HUES6 (cell line): Measurements from ENCODE around the gene RASAL3.

Source experiments
- H3K27ac ChIP-seq: 2 replicates; pipeline ENCODE4 v1.7.0; 2013; ENCODE audit warnings: low read depth, mild to moderate bottlenecking, low read length, inconsistent platforms
- H3K27me3 ChIP-seq: 2 replicates; pipeline ENCODE4 v1.6.1; 2013; ENCODE audit warnings: low read length; ENCODE audit not compliant: control insufficient read depth, insufficient read depth
- H3K36me3 ChIP-seq: 2 replicates; pipeline ENCODE4 v1.6.1; 2013; ENCODE audit warnings: low read length; ENCODE audit not compliant: control insufficient read depth, insufficient read depth
- H3K4me1 ChIP-seq: 2 replicates; pipeline ENCODE4 v1.6.1; 2013; ENCODE audit warnings: low read length; ENCODE audit not compliant: control insufficient read depth, insufficient read depth
- H3K4me3 ChIP-seq: 2 replicates; pipeline ENCODE4 v1.5.1; 2013; ENCODE audit warnings: low read depth, low read length
- H3K9ac ChIP-seq: one replicate; pipeline ENCODE4 v1.6.1; 2013; ENCODE audit warnings: mild to moderate bottlenecking, low read length
- H3K9me3 ChIP-seq: 2 replicates; pipeline ENCODE4 v1.6.1; 2013; ENCODE audit warnings: low read depth, low read length; ENCODE audit not compliant: control insufficient read depth, insufficient read depth

Gene RASAL3

DNA sequence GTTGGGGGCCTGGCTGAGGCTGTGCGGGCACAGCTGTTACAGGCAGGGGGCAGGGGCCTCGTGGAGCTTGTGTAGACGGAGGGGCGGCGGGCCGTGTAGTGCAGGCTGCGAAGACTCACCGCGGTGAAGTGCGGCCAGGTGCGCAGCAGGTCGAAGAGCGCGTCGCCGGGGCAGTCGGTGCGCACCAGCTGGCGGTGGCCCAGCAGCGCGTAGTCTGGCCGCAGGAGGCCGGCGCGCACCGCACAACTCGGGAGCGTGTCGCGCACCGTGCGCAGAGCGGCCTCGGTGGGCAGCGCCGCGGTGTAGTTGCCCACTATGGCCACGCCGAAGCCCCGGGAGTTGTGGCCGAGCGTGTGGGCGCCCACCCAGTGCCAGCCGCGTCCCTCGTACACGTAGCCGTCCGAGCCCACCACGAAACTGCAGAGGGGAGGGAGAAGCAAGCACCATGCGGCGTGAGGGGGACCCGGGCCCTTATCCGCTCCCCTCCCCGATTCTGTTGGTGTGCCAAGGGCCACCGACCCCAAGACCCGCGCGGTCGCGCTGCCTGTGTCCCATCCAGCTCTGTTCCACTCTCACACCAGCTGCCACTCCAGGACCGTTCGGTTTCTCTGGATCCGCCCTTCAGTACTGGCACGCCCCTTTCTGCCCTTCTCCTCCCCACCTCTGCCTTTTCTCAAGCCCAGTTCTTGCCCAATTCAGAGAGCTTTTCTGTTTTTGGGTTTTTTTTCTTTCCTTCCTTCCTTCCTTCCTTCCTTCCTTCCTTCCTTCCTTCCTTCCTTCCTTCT is 5.4 kb upstream of the RASAL3 start:
- Histone ChIP-seq H3K27ac (no peak overlapping the region), H3K9ac (no peak overlapping the region), H3K36me3 (no peaks in the 10 kb centered on the region), H3K4me1 (no peaks in the 10 kb centered on the region), H3K27me3 (peaks cover 69% of the 10 kb centered on the region), H3K4me3 (peak overlapping the region; percentile 74), H3K9me3 (no peaks in the 10 kb centered on the region)

DNA sequence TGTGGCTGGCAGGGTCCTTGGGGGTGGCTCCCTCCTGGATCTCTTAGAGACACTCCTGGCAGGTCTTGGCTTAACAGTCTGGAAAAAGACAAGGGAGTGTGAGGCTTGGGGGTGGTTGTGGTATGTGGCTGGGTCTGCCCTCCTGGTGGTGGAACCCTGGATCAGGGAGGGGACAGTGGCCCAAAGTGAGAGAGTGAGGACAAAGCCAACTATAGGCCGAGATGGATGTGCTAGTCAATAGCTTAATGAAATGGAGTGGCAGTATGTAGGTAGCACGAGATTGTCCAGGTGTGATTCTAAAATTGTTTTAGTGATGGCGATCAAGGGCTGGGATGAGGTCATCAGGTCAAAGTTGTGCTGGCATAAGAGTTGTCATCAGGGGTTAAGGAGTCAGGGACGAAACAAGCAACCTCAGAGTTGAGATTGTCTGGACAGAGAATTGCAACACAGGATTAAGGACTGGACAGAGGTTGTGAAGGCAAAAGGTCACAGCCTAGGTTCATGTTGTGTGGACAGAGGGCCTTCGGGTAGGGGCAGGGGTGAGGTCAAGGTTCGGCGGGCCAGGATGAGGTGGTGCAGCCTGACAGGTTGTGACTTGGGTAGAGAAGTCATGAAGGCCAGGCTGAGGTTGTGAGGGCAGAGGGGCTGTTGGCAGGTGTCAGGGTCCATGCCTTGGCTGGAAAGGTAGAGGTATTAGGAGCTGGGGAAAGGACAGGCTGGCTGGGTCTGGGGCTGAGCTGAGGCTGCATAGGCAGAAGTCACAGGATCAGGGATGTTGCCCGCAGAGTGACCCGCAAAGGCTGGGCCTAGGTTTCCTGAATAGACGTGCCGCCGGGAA is 4.5 kb upstream of the RASAL3 start:
- peak overlapping the region; percentile 74 for H3K4me3 ChIP-seq
- no peaks in the 10 kb centered on the region for H3K9me3 ChIP-seq
- no peaks in the 10 kb centered on the region for H3K4me1 ChIP-seq
- no peak overlapping the region for H3K27ac ChIP-seq
- H3K36me3 ChIP-seq = no peaks in the 10 kb centered on the region
- peaks cover 75% of the 10 kb centered on the region for H3K27me3 ChIP-seq
- no peak overlapping the region for H3K9ac ChIP-seq

- no peaks in the 10 kb centered on the region for H3K4me1 ChIP-seq
- no peak overlapping the region for H3K4me3 ChIP-seq
- H3K9ac ChIP-seq = no peak overlapping the region
- no peak overlapping the region for H3K27ac ChIP-seq
- no peaks in the 10 kb centered on the region for H3K9me3 ChIP-seq
- no peaks in the 10 kb centered on the region for H3K36me3 ChIP-seq
- H3K27me3 ChIP-seq = peaks cover 79% of the 10 kb centered on the region
Observed at GRCh38 chr19:15467734-15468214, 3.4 kb upstream of the RASAL3 start.

- Histone ChIP-seq H3K27me3 (peaks cover 73% of the 10 kb centered on the region), H3K9ac (no peak overlapping the region), H3K4me3 (no peak overlapping the region), H3K9me3 (no peaks in the 10 kb centered on the region), H3K36me3 (no peaks in the 10 kb centered on the region), H3K4me1 (no peaks in the 10 kb centered on the region), H3K27ac (no peak overlapping the region)
Observed at GRCh38 chr19:15466851-15467733, 2.7 kb upstream of the RASAL3 start.

DNA sequence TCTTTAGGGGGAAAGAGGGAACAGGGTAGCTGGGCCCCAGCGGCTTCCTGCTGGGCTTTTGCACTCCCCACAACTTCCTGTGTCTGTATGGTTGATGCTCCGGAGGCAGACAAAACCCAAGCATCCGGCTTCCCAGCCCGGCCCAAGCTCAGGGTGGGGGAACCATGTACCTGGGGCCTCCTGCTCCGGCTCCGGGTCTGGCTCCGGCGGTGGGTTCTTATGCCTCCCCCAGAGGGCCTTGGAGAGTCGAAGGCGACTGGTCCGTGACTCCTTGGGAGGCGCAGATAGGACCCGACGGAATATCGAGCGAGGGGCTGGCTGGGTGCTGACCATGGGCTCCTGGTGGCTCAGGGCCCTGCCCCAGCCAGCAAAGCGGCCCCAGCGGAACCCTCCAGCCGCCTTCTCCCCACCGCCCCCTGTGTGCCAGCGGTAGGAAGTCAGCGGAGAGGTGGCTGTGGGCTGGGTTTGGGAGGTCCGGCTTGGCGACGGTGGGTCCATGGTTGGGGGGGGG is 428 bp downstream of the RASAL3 start:
- H3K4me3 ChIP-seq = peak overlapping the region; percentile 11; the same call in 1 of the 2 replicates
- H3K4me1 ChIP-seq = no peaks in the 10 kb centered on the region
- H3K9ac ChIP-seq = no peak overlapping the region
- H3K27ac ChIP-seq = no peak overlapping the region
- H3K9me3 ChIP-seq = no peaks in the 10 kb centered on the region
- peaks cover 73% of the 10 kb centered on the region for H3K27me3 ChIP-seq
- H3K36me3 ChIP-seq = no peaks in the 10 kb centered on the region

DNA sequence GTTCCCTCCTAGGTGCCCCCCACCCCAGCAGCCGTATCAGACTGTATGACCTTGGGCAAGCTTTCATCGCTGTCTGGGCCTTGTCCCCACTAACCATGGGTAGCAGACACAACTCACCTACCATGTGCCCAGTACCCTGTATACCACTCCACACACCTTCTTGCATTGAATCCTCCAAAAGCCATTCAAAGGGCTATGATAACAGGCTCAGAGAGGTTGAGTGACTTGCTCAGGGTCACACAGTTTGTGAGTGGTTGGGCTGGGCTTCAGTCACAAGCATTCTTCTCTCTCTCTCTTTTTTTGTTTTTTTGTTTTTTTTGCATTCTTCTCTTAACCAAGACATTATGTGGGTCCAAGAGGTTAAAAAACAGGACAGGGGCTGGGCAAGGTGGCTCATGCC is 2.6 kb downstream of the RASAL3 start:
- Histone ChIP-seq H3K4me3 (no peak overlapping the region), H3K4me1 (peaks cover 5% of the 10 kb centered on the region), H3K9me3 (no peaks in the 10 kb centered on the region), H3K36me3 (no peaks in the 10 kb centered on the region), H3K27me3 (peaks cover 73% of the 10 kb centered on the region), H3K27ac (no peak overlapping the region), H3K9ac (no peak overlapping the region)

GRCh38 chr19:15457701-15458484 is 6.5 kb downstream of the RASAL3 start:
- peaks cover 89% of the 10 kb centered on the region for H3K27me3 ChIP-seq
- H3K27ac ChIP-seq = no peak overlapping the region
- no peaks in the 10 kb centered on the region for H3K36me3 ChIP-seq
- H3K4me1 ChIP-seq = peaks cover 10% of the 10 kb centered on the region
- H3K9me3 ChIP-seq = no peaks in the 10 kb centered on the region
- no peak overlapping the region for H3K9ac ChIP-seq
- H3K4me3 ChIP-seq = peak overlapping the region; percentile 67

GRCh38 chr19:15456871-15457700 is 7.3 kb downstream of the RASAL3 start:
- no peaks in the 10 kb centered on the region for H3K36me3 ChIP-seq
- no peaks in the 10 kb centered on the region for H3K9me3 ChIP-seq
- H3K27ac ChIP-seq = no peak overlapping the region
- peak overlapping the region; percentile 67 for H3K4me3 ChIP-seq
- peaks cover 93% of the 10 kb centered on the region for H3K27me3 ChIP-seq
- H3K9ac ChIP-seq = no peak overlapping the region
- H3K4me1 ChIP-seq = peaks cover 13% of the 10 kb centered on the region

DNA sequence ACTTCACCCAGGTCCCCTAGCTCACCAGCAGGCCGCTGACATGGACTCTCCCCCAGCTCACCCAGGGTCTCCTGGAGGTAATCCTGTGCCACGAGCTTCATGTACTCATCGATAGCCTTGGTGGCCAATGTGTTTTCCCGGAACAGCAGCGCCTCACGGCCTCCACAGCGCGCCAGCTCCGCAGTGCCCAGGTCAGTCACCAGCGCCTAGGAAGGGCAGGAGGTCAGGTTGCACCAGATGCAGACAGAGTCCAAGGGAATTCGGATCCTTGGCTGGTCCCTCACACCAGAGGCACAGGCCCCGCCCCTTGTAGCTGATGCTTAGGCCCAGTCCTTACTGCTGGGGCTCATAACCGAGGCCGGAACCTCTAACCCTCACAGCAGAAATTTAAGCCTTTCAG is 7.9 kb downstream of the RASAL3 start:
- Histone ChIP-seq H3K4me1 (peaks cover 18% of the 10 kb centered on the region), H3K4me3 (peak overlapping the region; percentile 47), H3K36me3 (no peaks in the 10 kb centered on the region), H3K27me3 (peaks cover 89% of the 10 kb centered on the region), H3K27ac (no peak overlapping the region), H3K9ac (no peak overlapping the region), H3K9me3 (no peaks in the 10 kb centered on the region)
